Measurements from ENCODE around the gene ARMC6. TPM values are rescaled to one million over a fixed set of nuclear protein-coding genes. Genes with fewer than 3 reads are reported as not detected.

The ARMC6 gene
- total and polyA plus RNA-seq, 2 donors (not counting 3 experiments of a cell fraction or from before 2014, with no cell fraction given) = 33.9 to 44.7 TPM

DNA sequence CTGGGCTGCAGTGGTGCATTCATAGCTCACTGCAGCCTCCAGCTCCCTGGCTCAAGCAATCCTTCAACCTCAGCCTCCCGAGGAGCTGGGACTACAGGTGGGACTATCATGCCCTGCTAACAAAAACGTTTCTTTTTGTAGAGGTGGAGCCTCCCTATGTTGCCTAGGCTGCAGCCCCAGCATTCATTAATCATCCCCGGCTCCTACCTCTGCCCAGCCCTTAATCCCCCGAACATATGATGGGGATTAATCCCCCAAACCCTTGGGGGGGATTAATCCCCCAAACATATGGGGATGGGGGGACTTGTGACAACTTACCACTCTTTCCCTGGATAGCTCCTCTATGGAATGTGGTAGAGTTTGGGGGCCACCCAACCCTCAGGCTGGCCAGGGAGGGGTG lies 45.9 kb upstream of the ARMC6 start:
- no peak for FAIRE-seq
- Histone ChIP-seq H3K9me1 (replicated peaks; ENCODE audit: control insufficient read depth, extremely low read depth, insufficient read depth, low read length) (no peaks in the 10 kb centered on the region), H4K20me1 (replicated peaks; ENCODE audit: control insufficient read depth, extremely low read depth, insufficient read depth, low read length) (no peaks in the 10 kb centered on the region), H3K79me2 (ENCODE audit: control insufficient read depth, insufficient read depth, low read length) (no peaks in the 10 kb centered on the region), H3K9ac (replicated peaks; ENCODE audit: extremely low read depth, insufficient read depth, low read length) (no peak overlapping the region), H3K9me3 (replicated peaks; ENCODE audit: control insufficient read depth, insufficient read depth, low read length) (no peaks in the 10 kb centered on the region), H2AFZ (ENCODE audit: low read depth, low read length) (no peak overlapping the region), H3K4me3 (replicated peaks in 1 of 3; ENCODE audit: insufficient read depth in 1 of 3, low read depth in 1 of 3, low read length in 3 of 3) (no peak overlapping the region), H3K36me3 (ENCODE audit: control insufficient read depth in 2 of 2, extremely low read depth in 1 of 2, insufficient read depth in 2 of 2, low read length in 2 of 2) (peaks cover 0 to 3% of the 10 kb centered on the region in 2 experiments), H3K4me2 (ENCODE audit: insufficient read depth, low read length) (no peak overlapping the region), H3K4me1 (ENCODE audit: control insufficient read depth, extremely low read depth, insufficient read depth, low read length) (peaks cover 14% of the 10 kb centered on the region), H3K27me3 (ENCODE audit: control insufficient read depth in 2 of 2, insufficient read depth in 2 of 2, low read length in 2 of 2) (peaks cover 0 to 8% of the 10 kb centered on the region in 2 experiments), H3K27ac (ENCODE audit: insufficient read depth, low read depth, low read length) (no peak overlapping the region)
- TF ChIP-seq POLR2A (IDR thresholded peaks at IDR 0.05; ENCODE audit: low read depth, low read length) (no peak), POLR2AphosphoS5 (IDR thresholded peaks at IDR 0.05; ENCODE audit: insufficient read depth, low read depth, low read length) (no peak), JUN (IDR thresholded peaks at IDR 0.05; ENCODE audit: borderline replicate concordance, insufficient read depth, insufficient read length, low read depth) (no peak), MYC (IDR thresholded peaks at IDR 0.05; ENCODE audit: low read depth, low read length) (no peak), GATA2 (IDR thresholded peaks at IDR 0.05; ENCODE audit: insufficient read depth, insufficient read length, low read depth, low read length) (no peak), FOS (IDR thresholded peaks at IDR 0.05; ENCODE audit: borderline replicate concordance, insufficient read depth, low read length) (no peak), EZH2 (IDR thresholded peaks at IDR 0.05; ENCODE audit: borderline replicate concordance, low read depth, low read length, severe bottlenecking) (no peak)
- TF ChIP-seq, protein P1, sequence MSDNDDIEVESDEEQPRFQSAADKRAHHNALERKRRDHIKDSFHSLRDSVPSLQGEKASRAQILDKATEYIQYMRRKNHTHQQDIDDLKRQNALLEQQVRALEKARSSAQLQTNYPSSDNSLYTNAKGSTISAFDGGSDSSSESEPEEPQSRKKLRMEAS (IDR thresholded peaks at IDR 0.05; ENCODE audit: insufficient read depth, insufficient read length) = no peak
- TF ChIP-seq, protein P2, sequence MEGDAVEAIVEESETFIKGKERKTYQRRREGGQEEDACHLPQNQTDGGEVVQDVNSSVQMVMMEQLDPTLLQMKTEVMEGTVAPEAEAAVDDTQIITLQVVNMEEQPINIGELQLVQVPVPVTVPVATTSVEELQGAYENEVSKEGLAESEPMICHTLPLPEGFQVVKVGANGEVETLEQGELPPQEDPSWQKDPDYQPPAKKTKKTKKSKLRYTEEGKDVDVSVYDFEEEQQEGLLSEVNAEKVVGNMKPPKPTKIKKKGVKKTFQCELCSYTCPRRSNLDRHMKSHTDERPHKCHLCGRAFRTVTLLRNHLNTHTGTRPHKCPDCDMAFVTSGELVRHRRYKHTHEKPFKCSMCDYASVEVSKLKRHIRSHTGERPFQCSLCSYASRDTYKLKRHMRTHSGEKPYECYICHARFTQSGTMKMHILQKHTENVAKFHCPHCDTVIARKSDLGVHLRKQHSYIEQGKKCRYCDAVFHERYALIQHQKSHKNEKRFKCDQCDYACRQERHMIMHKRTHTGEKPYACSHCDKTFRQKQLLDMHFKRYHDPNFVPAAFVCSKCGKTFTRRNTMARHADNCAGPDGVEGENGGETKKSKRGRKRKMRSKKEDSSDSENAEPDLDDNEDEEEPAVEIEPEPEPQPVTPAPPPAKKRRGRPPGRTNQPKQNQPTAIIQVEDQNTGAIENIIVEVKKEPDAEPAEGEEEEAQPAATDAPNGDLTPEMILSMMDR (IDR thresholded peaks at IDR 0.05; ENCODE audit: extremely low read depth in 1 of 2, insufficient read depth in 1 of 2, low read depth in 1 of 2, low read length in 2 of 2) = no peak
- dilution Hi-C loops (cut with MboI; ENCODE audit: extremely low pct_ligation_motif_present, low sequenced_read_pairs) (no loop called here), intact Hi-C loops (cut with micrococcal nuclease) (loop anchor here (2.0 to 5.0 kb wide), 3 partner anchors 55 to 140 kb away; no protein-coding TSS in a partner anchor)
- CTCF ChIA-PET = interaction anchor here (0.6 to 3.5 kb wide), 38 partner anchors 8 to 536 kb away, joined by 3 to 35 read pairs (median 6); partner anchors contain the start of genes CERS1, COPE and DDX49
- BruUV-seq (replicated peaks) = no TSS peak
- DNase-seq (ENCODE audit: low read depth, low spot score) = no peak
- POLR2A ChIA-PET = interaction anchor here (1.1 to 1.3 kb wide), 3 partner anchors 8 to 68 kb away, joined by 4 to 5 read pairs (median 5); partner anchors contain the start of genes COPE and DDX49

Data from endothelial cell of umbilical vein (primary cell).